Stimulated activated naive B cell treated with anti-CD40 and anti-IgM and Interleukin-4, amounts not matched to agents 10 μg/mL and 1 μg/mL and 100 μg/mL, for 72 hours (primary cell): ENCODE data around the gene TDRD10.
"Not testable (repeated sequence)": the region's sequence is repeated elsewhere in the genome, so short reads cannot be mapped to it uniquely, and the experiment has no call there.

Source experiments
- ATAC-seq, 2 donors: fragments of 150-1000 bp; cut with Tn5 transposase; replicated peaks; 2 replicates each; pipeline ENCODE4 v1.10.0; 2021; ENCODE audit warnings: moderate library complexity in 1 of 2
- DNase-seq: peaks from one replicate; pipeline ENCODE4 v3.0.0; 2021
- H3K27ac Mint-ChIP-seq: one replicate; pipeline ENCODE4 v1.8.0; 2022; ENCODE audit warnings: mild to moderate bottlenecking, mixed read lengths
- H3K27me3 Mint-ChIP-seq, 2 donors: one replicate each; pipeline ENCODE4 v1.8.0; 2022; ENCODE audit warnings: mixed read lengths in 2 of 2
- H3K36me3 Mint-ChIP-seq, 2 donors: one replicate each; pipeline ENCODE4 v1.8.0; 2022; ENCODE audit warnings: mixed read lengths in 2 of 2, mild to moderate bottlenecking in 1 of 2
- H3K4me1 Mint-ChIP-seq, 2 donors: one replicate each; pipeline ENCODE4 v1.8.0; 2022; ENCODE audit warnings: mixed read lengths in 2 of 2, mild to moderate bottlenecking in 1 of 2
- H3K4me3 Mint-ChIP-seq, 2 donors: one replicate each; pipeline ENCODE4 v1.8.0; 2022; ENCODE audit warnings: mild to moderate bottlenecking in 2 of 2, mixed read lengths in 2 of 2, moderate library complexity in 1 of 2
- H3K9me3 Mint-ChIP-seq, 2 donors: one replicate each; pipeline ENCODE4 v1.8.0; 2022; ENCODE audit warnings: mixed read lengths in 2 of 2, mild to moderate bottlenecking in 1 of 2

The TDRD10 gene

GRCh38 chr1:154514066-154514553 lies 12.1 kb downstream of the TDRD10 start:
- Mint-ChIP-seq H3K36me3 (no peaks in the 10 kb centered on the region), H3K27me3 (peaks cover 30 to 38% of the 10 kb centered on the region in 2 donors), H3K27ac (no peak overlapping the region), H3K4me3 (no peak overlapping the region), H3K9me3 (no peaks in the 10 kb centered on the region), H3K4me1 (no peaks in the 10 kb centered on the region)
- no peak for ATAC-seq
- no peak for DNase-seq

GRCh38 chr1:154517661-154518060 lies 15.6 kb downstream of the TDRD10 start:
- H3K4me3 Mint-ChIP-seq, result no peak overlapping the region
- H3K27ac Mint-ChIP-seq, result peak overlapping the region; percentile 59
- ATAC-seq (no peak), DNase-seq (no peak)
- H3K27me3 Mint-ChIP-seq, result peaks cover 28 to 46% of the 10 kb centered on the region in 2 donors
- H3K4me1 Mint-ChIP-seq, result peaks cover 0 to 2% of the 10 kb centered on the region in 2 donors
- H3K9me3 Mint-ChIP-seq, result no peaks in the 10 kb centered on the region
- no peaks in the 10 kb centered on the region for H3K36me3 Mint-ChIP-seq

GRCh38 chr1:154519591-154519991 lies 17.6 kb downstream of the TDRD10 start:
- H3K4me1 Mint-ChIP-seq, result peaks cover 0 to 2% of the 10 kb centered on the region in 2 donors
- no peak overlapping the region for H3K4me3 Mint-ChIP-seq
- H3K27ac Mint-ChIP-seq, result no peak overlapping the region
- no peaks in the 10 kb centered on the region for H3K9me3 Mint-ChIP-seq
- DNase-seq (no peak), ATAC-seq (no peak)
- H3K36me3 Mint-ChIP-seq, result no peaks in the 10 kb centered on the region
- H3K27me3 Mint-ChIP-seq, result peaks cover 30 to 61% of the 10 kb centered on the region in 2 donors

GRCh38 chr1:154520333-154520732 lies 18.3 kb downstream of the TDRD10 start:
- H3K36me3 Mint-ChIP-seq, result no peaks in the 10 kb centered on the region
- H3K27ac Mint-ChIP-seq, result no peak overlapping the region
- ATAC-seq, result no peak
- no peak overlapping the region for H3K4me3 Mint-ChIP-seq
- H3K9me3 Mint-ChIP-seq, result no peaks in the 10 kb centered on the region
- no peak for DNase-seq
- H3K27me3 Mint-ChIP-seq, result peaks cover 27 to 68% of the 10 kb centered on the region in 2 donors
- peaks cover 0 to 2% of the 10 kb centered on the region in 2 donors for H3K4me1 Mint-ChIP-seq

- Mint-ChIP-seq H3K4me1 (peaks cover 0 to 2% of the 10 kb centered on the region in 2 donors), H3K27me3 (peaks cover 15 to 61% of the 10 kb centered on the region in 2 donors), H3K27ac (no peak overlapping the region), H3K36me3 (no peaks in the 10 kb centered on the region), H3K4me3 (no peak overlapping the region), H3K9me3 (no peaks in the 10 kb centered on the region)
- ATAC-seq (no peak), DNase-seq (no peak)
Measured at GRCh38 chr1:154521695-154522094, 19.7 kb downstream of the TDRD10 start.

GRCh38 chr1:154524881-154525280 lies 22.9 kb downstream of the TDRD10 start:
- ATAC-seq, result no peak
- H3K4me3 Mint-ChIP-seq, result no peak overlapping the region
- no peak for DNase-seq
- no peak overlapping the region for H3K27ac Mint-ChIP-seq
- no peaks in the 10 kb centered on the region for H3K36me3 Mint-ChIP-seq
- no peaks in the 10 kb centered on the region for H3K9me3 Mint-ChIP-seq
- peaks cover 0 to 2% of the 10 kb centered on the region in 2 donors for H3K4me1 Mint-ChIP-seq
- peaks cover 7 to 45% of the 10 kb centered on the region in 2 donors for H3K27me3 Mint-ChIP-seq

- H3K9me3 Mint-ChIP-seq, result peaks cover 0 to 3% of the 10 kb centered on the region in 2 donors
- H3K4me3 Mint-ChIP-seq, result no peak overlapping the region
- H3K36me3 Mint-ChIP-seq, result no peaks in the 10 kb centered on the region
- DNase-seq (no peak), ATAC-seq (no peak)
- H3K27ac Mint-ChIP-seq, result no peak overlapping the region
- H3K4me1 Mint-ChIP-seq, result no peaks in the 10 kb centered on the region
- peaks cover 14 to 32% of the 10 kb centered on the region in 2 donors for H3K27me3 Mint-ChIP-seq
Measured at GRCh38 chr1:154527192-154527591, 25.2 kb downstream of the TDRD10 start.

GRCh38 chr1:154529308-154529707 lies 27.3 kb downstream of the TDRD10 start:
- Mint-ChIP-seq H3K36me3 (no peaks in the 10 kb centered on the region), H3K27ac (no peak overlapping the region), H3K9me3 (peaks cover 0 to 3% of the 10 kb centered on the region in 2 donors), H3K4me3 (no peak overlapping the region), H3K4me1 (no peaks in the 10 kb centered on the region), H3K27me3 (peaks cover 8 to 15% of the 10 kb centered on the region in 2 donors)
- DNase-seq (no peak), ATAC-seq (no peak)

GRCh38 chr1:154531950-154532349 lies 29.9 kb downstream of the TDRD10 start:
- H3K36me3 Mint-ChIP-seq, ATAC-seq, H3K9me3 Mint-ChIP-seq, H3K4me3 Mint-ChIP-seq, H3K27ac Mint-ChIP-seq, DNase-seq, H3K4me1 Mint-ChIP-seq: not testable (repeated sequence)
- H3K27me3 Mint-ChIP-seq, result peaks cover 16 to 18% of the 10 kb centered on the region in 2 donors

- no peak overlapping the region for H3K4me3 Mint-ChIP-seq
- no peak for DNase-seq
- H3K9me3 Mint-ChIP-seq, result peaks cover 4 to 6% of the 10 kb centered on the region in 2 donors
- H3K27ac Mint-ChIP-seq, result no peak overlapping the region
- ATAC-seq, result no peak
- peaks cover 16 to 18% of the 10 kb centered on the region in 2 donors for H3K27me3 Mint-ChIP-seq
- H3K36me3 Mint-ChIP-seq, result peaks cover 0 to 4% of the 10 kb centered on the region in 2 donors
- H3K4me1 Mint-ChIP-seq, result no peaks in the 10 kb centered on the region
Measured at GRCh38 chr1:154533952-154534844, 32.2 kb downstream of the TDRD10 start.

- ATAC-seq (no peak), DNase-seq (no peak)
- no peaks in the 10 kb centered on the region for H3K4me1 Mint-ChIP-seq
- H3K9me3 Mint-ChIP-seq, result peaks cover 3 to 4% of the 10 kb centered on the region in 2 donors
- no peak overlapping the region for H3K4me3 Mint-ChIP-seq
- no peak overlapping the region for H3K27ac Mint-ChIP-seq
- H3K27me3 Mint-ChIP-seq, result peaks cover 23 to 30% of the 10 kb centered on the region in 2 donors
- H3K36me3 Mint-ChIP-seq, result peaks cover 0 to 4% of the 10 kb centered on the region in 2 donors
Measured at GRCh38 chr1:154536570-154536969, 34.6 kb downstream of the TDRD10 start.

GRCh38 chr1:154539486-154540483 lies 37.8 kb downstream of the TDRD10 start:
- Mint-ChIP-seq H3K4me3 (no peak overlapping the region), H3K9me3 (peaks cover 2 to 4% of the 10 kb centered on the region in 2 donors), H3K27me3 (peaks cover 25 to 33% of the 10 kb centered on the region in 2 donors), H3K27ac (peak overlapping the region; percentile 38), H3K36me3 (peaks cover 0 to 4% of the 10 kb centered on the region in 2 donors), H3K4me1 (no peaks in the 10 kb centered on the region)
- ATAC-seq (no peak), DNase-seq (no peak)

- Mint-ChIP-seq H3K9me3 (no peaks in the 10 kb centered on the region), H3K4me1 (no peaks in the 10 kb centered on the region), H3K27me3 (peaks cover 20 to 29% of the 10 kb centered on the region in 2 donors), H3K27ac (no peak overlapping the region), H3K4me3 (no peak overlapping the region), H3K36me3 (no peaks in the 10 kb centered on the region)
- ATAC-seq, result no peak
- DNase-seq, result no peak
Measured at GRCh38 chr1:154541231-154541630, 39.2 kb downstream of the TDRD10 start.
